ENCODE data around the gene UNC79.

The UNC79 gene

DNA sequence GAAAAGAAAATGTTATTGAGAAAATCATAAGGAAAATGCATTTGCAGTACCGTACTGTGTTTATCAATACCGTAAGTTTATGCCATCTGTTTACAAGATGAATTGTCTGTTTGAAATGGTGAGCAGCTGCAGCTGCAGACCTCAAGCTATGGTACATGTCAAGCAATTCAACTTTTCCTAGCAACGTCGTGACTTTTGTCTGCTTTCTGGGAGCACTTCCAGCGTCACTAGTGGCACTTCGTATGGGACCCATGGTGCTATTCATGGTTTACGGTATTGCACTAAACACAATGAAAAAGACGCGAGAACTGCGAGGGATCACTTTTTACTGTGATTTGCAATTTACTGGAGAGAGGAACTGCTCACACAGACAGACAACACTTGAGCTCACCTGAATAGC, 160.8 kb downstream of the UNC79 start:
- DNase-seq (ENCODE audit: low read depth in 1 of 2, low spot score in 1 of 2), result no peak
- TF ChIP-seq JUND (IDR thresholded peaks at IDR 0.05; ENCODE audit: low read depth), result no peak
- in situ Hi-C loops (cut with HindIII; ENCODE audit: low pct_unique_long_range_greater_than_20kb, low sequenced_read_pairs), result no loop called here

DNA sequence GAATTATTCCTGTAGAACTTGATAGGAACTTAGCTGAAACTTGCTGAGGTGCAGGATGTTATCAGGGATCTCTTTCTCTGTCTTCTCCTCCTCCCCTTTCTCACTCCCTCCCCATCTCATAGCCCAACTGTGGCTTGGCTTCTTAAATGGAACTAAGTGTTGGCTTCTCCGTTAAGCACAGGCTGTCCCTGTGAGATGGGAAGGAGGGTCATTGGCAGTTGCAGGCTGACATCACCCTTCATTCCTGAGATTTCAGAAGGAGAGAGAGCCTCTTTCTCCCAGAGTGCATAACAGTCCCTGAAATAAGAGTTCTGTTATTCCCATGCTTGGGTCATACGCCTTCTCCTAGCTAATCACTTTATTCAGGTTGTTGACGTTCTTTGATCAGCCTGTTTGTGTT, 162.0 kb downstream of the UNC79 start:
- TF ChIP-seq JUND (IDR thresholded peaks at IDR 0.05; ENCODE audit: low read depth), result no peak
- in situ Hi-C loops (cut with HindIII; ENCODE audit: low pct_unique_long_range_greater_than_20kb, low sequenced_read_pairs), result no loop called here
- DNase-seq (ENCODE audit: low read depth in 1 of 2, low spot score in 1 of 2), result no peak

DNA sequence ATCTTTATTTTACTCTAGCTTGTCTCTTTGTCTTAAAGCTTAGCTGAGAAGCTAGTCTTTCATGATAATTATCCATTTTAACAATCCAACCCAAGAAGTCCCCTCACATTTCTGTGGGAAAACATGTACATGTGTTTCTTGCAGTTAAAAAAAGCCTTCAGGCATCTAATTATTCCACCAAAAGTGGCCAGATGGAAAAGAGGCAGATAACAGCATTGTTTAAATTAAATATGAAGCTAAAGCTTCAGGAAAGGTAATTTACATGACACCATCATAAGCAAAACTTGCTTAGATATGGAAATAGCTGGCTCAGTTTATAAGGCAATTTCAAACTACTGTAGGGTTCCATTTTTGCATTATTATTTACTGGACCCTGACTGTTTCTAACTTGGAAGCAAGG, 175.4 kb downstream of the UNC79 start:
- TF ChIP-seq JUND (IDR thresholded peaks at IDR 0.05; ENCODE audit: low read depth), result no peak
- in situ Hi-C loops (cut with HindIII; ENCODE audit: low pct_unique_long_range_greater_than_20kb, low sequenced_read_pairs), result no loop called here
- no peak for DNase-seq (ENCODE audit: low read depth in 1 of 2, low spot score in 1 of 2)

DNA sequence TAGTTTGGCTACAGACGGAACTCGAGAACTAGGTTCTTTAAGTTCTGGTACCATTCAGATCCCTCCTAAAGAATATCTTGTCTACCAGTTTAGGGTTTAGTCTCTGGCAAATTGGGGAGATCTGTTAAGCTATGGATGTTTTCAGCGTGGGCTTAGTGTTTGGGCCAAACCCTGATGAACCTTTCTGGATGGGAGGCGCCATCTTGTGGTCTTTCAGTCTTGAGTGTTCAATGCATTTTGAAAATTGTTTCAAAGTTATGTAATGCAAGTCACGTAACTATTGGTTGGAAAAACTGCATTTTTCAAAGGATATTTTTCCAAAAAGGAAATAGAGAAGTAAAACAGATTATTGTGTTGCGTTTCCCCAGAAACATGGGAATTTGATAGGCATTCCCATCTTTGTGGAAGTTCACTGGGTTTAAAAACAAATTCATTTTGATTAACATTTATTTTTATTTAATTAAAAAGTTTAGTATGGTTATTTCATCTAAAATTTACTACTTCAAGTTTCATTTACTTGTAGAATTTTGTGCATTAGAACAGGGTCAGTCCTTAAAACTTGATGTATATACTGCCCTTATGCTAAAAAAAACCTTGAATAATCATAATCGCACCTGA, 188.5 kb downstream of the UNC79 start:
- peak; percentile 27 to 73 for DNase-seq (ENCODE audit: low read depth in 1 of 2, low spot score in 1 of 2)
- no peak for TF ChIP-seq JUND (IDR thresholded peaks at IDR 0.05; ENCODE audit: low read depth)
- in situ Hi-C loops (cut with HindIII; ENCODE audit: low pct_unique_long_range_greater_than_20kb, low sequenced_read_pairs), result no loop called here

DNA sequence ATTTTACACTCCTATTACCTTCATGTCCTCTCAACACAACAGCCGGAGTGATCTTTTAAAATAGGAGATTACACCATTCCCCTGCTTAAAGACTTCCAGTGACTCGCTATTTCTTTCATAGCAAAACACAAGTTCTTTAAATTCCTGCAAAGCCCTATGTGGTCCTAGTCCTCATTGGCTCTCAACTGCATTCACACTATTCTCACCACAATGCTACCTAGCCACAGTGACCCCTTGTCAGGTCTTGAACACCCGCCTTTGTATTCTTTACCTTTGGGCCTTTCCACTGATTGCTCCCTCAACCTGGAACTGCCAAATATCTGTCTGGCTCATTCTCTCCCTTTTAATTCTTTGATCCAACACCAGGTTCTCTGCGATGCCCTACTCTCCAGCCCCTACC, 197.3 kb downstream of the UNC79 start:
- no peak for TF ChIP-seq JUND (IDR thresholded peaks at IDR 0.05; ENCODE audit: low read depth)
- in situ Hi-C loops (cut with HindIII; ENCODE audit: low pct_unique_long_range_greater_than_20kb, low sequenced_read_pairs), result no loop called here
- DNase-seq (ENCODE audit: low read depth in 1 of 2, low spot score in 1 of 2), result no peak

DNA sequence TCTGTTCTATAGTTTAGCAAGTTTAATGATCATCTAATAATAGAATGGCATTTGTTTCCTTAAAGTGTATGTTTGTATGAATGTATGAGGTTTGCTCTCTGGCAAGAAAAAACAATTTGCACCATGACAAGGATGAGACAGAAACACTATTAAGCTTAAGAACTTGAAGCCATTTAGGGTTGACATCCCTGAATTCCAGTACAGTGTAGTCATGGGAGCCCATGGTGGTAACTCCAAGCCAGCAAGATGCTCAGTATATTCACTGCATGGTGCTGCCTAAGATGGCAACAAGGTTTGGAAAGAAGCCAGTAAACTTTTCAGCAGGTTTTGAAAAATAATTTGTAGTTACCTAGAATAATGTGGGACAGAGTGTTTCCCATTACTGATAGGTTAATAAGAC, 198.9 kb downstream of the UNC79 start:
- in situ Hi-C loops (cut with HindIII; ENCODE audit: low pct_unique_long_range_greater_than_20kb, low sequenced_read_pairs), result no loop called here
- no peak for DNase-seq (ENCODE audit: low read depth in 1 of 2, low spot score in 1 of 2)
- TF ChIP-seq JUND (IDR thresholded peaks at IDR 0.05; ENCODE audit: low read depth), result no peak

DNA sequence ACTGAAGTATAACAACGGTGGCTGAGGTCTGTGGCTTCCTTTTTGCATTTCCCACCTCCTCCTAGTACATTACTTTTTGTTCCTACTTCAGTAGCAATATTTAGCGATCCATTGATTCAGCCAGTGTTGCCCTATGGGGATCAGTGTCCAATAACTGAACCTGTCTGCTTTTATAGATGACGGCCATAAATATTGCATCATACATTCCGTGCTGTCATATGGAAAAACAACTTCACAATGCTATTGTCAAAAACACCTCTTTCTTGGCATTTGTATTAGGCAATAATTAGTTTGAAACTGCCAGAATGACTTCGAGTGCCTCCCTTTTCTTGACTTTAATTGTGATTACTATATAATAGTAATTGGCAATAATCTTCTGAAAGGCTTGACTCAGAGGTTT, 208.1 kb downstream of the UNC79 start:
- in situ Hi-C loops (cut with HindIII; ENCODE audit: low pct_unique_long_range_greater_than_20kb, low sequenced_read_pairs), result no loop called here
- DNase-seq (ENCODE audit: low read depth in 1 of 2, low spot score in 1 of 2), result no peak
- no peak for TF ChIP-seq JUND (IDR thresholded peaks at IDR 0.05; ENCODE audit: low read depth)

DNA sequence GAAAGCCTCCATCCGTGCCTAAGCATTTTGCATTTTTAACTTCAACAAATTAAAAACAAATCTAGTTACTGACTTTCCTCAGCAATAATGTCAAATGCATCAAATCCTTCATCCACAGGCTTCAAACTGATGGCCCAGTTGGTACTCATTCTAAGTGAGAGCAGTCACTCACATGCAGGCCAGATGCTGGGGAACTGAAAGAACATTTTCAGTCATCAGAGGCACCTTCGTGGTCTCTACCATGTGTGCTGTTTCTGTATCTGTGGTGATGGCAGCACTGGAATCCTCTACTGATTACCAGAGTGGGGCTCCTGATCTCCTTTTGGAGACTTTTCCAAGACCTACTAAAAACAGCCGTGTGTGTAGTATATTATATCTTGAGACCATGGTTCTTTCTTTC, 212.4 kb downstream of the UNC79 start:
- TF ChIP-seq JUND (IDR thresholded peaks at IDR 0.05; ENCODE audit: low read depth), result no peak
- no peak for DNase-seq (ENCODE audit: low read depth in 1 of 2, low spot score in 1 of 2)
- in situ Hi-C loops (cut with HindIII; ENCODE audit: low pct_unique_long_range_greater_than_20kb, low sequenced_read_pairs), result no loop called here

DNA sequence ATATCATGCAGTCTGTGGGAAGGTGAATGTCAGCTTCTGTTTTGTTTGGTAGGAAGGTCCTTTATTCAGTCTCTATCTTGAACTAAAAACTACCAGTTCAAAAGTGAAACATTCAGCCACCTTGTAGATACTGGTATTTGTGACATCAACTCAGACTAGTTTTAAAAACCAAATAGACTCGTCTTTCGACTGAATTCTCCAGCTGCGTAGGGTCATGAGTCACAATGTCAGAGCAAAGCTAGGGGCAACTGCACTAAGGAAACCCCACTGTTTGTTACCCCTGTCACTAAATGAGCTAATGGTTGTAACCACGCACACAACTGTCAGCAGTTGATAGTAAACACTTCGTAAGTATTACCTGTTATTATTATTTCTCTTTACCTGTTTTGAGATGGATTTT, 212.9 kb downstream of the UNC79 start:
- TF ChIP-seq JUND (IDR thresholded peaks at IDR 0.05; ENCODE audit: low read depth), result no peak
- DNase-seq (ENCODE audit: low read depth in 1 of 2, low spot score in 1 of 2), result no peak
- in situ Hi-C loops (cut with HindIII; ENCODE audit: low pct_unique_long_range_greater_than_20kb, low sequenced_read_pairs), result no loop called here

DNA sequence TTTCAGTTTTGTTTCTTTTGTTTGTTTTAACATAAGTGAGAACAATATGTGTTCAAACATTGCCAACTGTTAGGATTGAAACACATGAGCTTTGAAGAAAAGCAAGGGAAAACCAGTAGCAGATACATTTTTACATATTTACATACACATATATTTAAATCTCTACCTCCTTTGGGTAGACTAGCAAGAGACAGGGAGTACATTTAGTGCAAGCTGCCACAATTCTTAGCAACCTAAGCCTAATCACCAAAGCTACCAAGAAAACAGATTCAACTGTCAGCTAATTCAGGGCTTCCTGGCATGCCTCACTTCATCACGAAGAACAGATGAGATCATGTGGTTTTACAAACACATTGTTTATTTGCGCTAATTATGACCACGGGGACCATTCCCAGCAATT, 214.5 kb downstream of the UNC79 start:
- no peak for TF ChIP-seq JUND (IDR thresholded peaks at IDR 0.05; ENCODE audit: low read depth)
- DNase-seq (ENCODE audit: low read depth in 1 of 2, low spot score in 1 of 2), result no peak
- in situ Hi-C loops (cut with HindIII; ENCODE audit: low pct_unique_long_range_greater_than_20kb, low sequenced_read_pairs), result no loop called here

DNA sequence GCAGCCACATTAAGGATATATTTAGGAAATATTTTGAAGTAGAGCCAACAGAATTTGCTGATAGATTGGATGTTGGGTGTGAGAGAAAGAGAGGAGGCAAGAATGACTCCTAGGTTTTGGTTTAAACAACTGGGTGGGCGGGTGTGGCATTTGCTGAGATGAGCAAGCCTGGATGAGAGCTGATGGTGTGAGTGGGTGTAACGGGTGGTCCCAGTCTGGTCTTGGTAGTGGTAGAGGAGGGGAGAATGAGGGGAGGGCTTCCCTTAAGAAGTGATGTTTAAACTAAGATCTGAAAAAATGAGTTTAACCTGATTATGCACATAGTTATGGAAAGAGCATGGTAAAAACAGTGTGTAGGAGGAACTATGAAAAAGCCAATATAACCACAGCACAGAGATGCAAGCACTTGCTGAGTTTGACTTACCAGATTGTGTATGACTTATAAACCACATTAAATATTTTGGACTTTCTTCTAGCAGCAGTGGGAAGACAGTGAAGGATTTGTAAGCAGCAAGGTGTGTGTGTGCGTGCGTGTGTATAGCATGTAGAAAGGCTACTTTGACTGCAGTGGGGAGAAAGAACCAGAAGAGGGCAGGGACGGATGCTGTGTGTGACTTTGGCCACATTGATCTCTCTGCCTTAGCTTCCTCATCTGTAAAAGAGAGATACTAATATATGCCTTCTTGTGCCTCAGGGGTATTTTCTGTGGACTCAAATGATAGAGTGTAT, 217.9 kb downstream of the UNC79 start:
- TF ChIP-seq JUND (IDR thresholded peaks at IDR 0.05; ENCODE audit: low read depth), result no peak
- DNase-seq (ENCODE audit: low read depth in 1 of 2, low spot score in 1 of 2), result peak; percentile 26 to 73
- in situ Hi-C loops (cut with HindIII; ENCODE audit: low pct_unique_long_range_greater_than_20kb, low sequenced_read_pairs), result no loop called here

DNA sequence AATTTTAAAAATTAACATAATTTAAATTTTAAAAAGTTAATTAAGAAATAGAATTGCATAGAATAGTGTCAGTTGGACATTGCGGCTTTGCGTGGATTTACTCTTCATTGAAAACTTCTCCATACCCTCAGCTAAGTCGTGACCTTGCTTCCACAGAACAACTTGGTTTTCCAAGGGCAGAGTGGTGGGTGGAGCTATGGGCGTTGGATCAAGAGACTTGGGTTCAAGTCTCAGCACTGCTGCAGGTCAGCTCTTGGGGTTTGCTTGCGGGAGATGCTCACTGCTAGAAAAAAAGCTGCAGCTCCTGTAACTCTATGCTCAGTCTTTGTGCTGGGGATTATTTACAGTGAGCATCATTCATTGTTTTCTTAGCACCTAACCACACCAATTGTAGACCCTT, 223.9 kb downstream of the UNC79 start:
- in situ Hi-C loops (cut with HindIII; ENCODE audit: low pct_unique_long_range_greater_than_20kb, low sequenced_read_pairs), result no loop called here
- DNase-seq (ENCODE audit: low read depth in 1 of 2, low spot score in 1 of 2), result no peak
- no peak for TF ChIP-seq JUND (IDR thresholded peaks at IDR 0.05; ENCODE audit: low read depth)

DNA sequence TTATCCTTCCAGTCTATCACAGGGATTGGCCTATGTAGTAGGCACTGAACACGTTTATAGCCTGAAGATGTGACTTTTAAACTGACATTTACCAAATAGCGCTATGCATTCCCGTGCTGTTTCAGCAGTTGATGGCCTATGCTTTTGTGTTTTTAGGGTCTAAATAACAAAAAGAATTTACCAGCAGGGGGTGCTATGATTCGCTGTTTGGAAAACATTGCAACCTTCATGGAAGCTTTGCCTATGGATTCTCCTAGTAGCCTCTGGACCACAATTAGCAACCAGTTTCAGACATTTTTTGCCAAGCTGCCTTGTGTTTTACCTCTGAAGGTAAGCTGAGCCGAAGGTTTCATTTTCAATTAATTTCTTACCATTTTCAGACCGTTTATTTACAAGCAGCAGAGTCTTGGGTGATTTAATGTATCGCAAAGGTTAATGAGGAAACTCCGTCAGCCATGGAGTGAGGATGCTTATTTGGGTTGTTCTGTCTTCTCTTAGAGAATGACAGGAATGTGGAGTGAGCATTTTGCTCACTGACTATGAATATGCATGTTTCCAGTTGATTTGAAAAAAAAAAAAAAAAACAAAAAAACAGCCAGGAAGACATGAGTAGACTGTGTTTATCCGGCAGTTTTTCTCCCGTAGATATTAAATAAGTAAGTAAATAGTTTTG, 224.5 kb downstream of the UNC79 start:
- in situ Hi-C loops (cut with HindIII; ENCODE audit: low pct_unique_long_range_greater_than_20kb, low sequenced_read_pairs), result no loop called here
- TF ChIP-seq JUND (IDR thresholded peaks at IDR 0.05; ENCODE audit: low read depth), result no peak
- DNase-seq (ENCODE audit: low read depth in 1 of 2, low spot score in 1 of 2), result peak; percentile 47 to 83

Data from T47D (cell line).